H1 (cell line): ENCODE results near the gene PDZRN3. TPM values are rescaled to one million over a fixed set of nuclear protein-coding genes. Genes with fewer than 3 reads are reported as not detected.

Experiments used
- ASH2L ChIP-seq: fragments of 200-600, 300-600 bp; sonication (generic); IDR thresholded peaks from one replicate; pipeline ENCODE4 v1.7.1; 2017; ENCODE audit warnings: low read length
- MAX ChIP-seq: IDR thresholded peaks from 2 replicates; pipeline ENCODE4 v1.6.1; 2012; ENCODE audit warnings: inconsistent platforms
- POLR2A ChIP-seq, 2 experiments: IDR thresholded peaks; 1 replicate in 1 of 2; 2 replicates in 1 of 2; pipeline ENCODE4 v1.6.1; 2011; ENCODE audit warnings: low read depth in 2 of 2, low read length in 2 of 2, mild to moderate bottlenecking in 2 of 2; ENCODE audit errors: control extremely low read depth in 1 of 2
- RAD21 ChIP-seq, 2 experiments: IDR thresholded peaks in 1 of 2; conservative IDR thresholded peaks in 1 of 2; 2 replicates each; pipeline ENCODE4 v1.6.1; 2011; ENCODE audit warnings: low read depth in 2 of 2, low read length in 2 of 2, improper control_type of control experiment in 1 of 2, inconsistent platforms in 1 of 2, mild to moderate bottlenecking in 1 of 2, moderate library complexity in 1 of 2
- SP4 ChIP-seq: IDR thresholded peaks from 2 replicates; pipeline ENCODE4 v1.6.1; 2012; ENCODE audit warnings: low read length, inconsistent platforms
- SUZ12 ChIP-seq: fragments of 200-600 bp; sonication (generic); IDR thresholded peaks from 2 replicates; pipeline ENCODE4 v1.6.1; 2012; ENCODE audit warnings: mild to moderate bottlenecking, inconsistent platforms, low read length, moderate library complexity, mixed read lengths
- polyA plus RNA-seq, 7 experiments: library from polyadenylated mRNA; depleted of rRNA in 3 of 7; stranded (reverse) in 5 of 7; unstranded in 2 of 7; fragments of >200 nt in 5 of 7; fragments of 200-250 nt in 2 of 7; gene quantifications; 1 replicate in 5 of 7; 2 replicates in 1 of 7; 4 replicates in 1 of 7; pipeline versions ENCODE4 v1.2.1 to v1.2.3, GENCODE V29; 2011 to 2013; ENCODE audit warnings: missing spikeins in 2 of 7, mixed read lengths in 2 of 7
- total RNA-seq: library from RNA; stranded (reverse); fragmentation: NEBNext Ultra II Directional; extraction: Animal tissue kit (Norgen Biotek cat#: 25700); gene quantifications from 2 replicates; pipeline ENCODE4 v1.2.1, GENCODE V29; 2021

PDZRN3 gene
- total and polyA plus RNA-seq, 2 of the 8 experiments (the other 6 are each of a cell fraction or from before 2014, with no cell fraction given), result 4.2 to 20.5 TPM

GRCh38 chr3:73624017-73624820 lies 522 bp downstream of the PDZRN3 start (continued):
- no peak for TF ChIP-seq SUZ12
- TF ChIP-seq ASH2L, result peak; percentile 50
- no peak; a peak in 1 of 3 replicates for TF ChIP-seq POLR2A (IDR thresholded peaks at IDR 0.05; ENCODE audit: control extremely low read depth in 1 of 2, low read depth in 2 of 2, low read length in 2 of 2)
- TF ChIP-seq MAX, result peak; percentile 78
- TF ChIP-seq RAD21 (IDR thresholded peaks at IDR 0.05 in 1 of 2, conservative IDR thresholded peaks at IDR 0.05 in 1 of 2; ENCODE audit: low read depth in 2 of 2, low read length in 2 of 2), result peak; percentile 38 to 55
- TF ChIP-seq SP4, result no peak
